NT2/D1 (cell line): Measurements from ENCODE around the gene MARK3.

Experiments used
- SUZ12 ChIP-seq: IDR thresholded peaks from 2 replicates; pipeline ENCODE4 v1.6.1; 2011; ENCODE audit not compliant: insufficient read length, insufficient read depth; ENCODE audit errors: extremely low read depth
- YY1 ChIP-seq: IDR thresholded peaks from 2 replicates; pipeline ENCODE4 v1.6.1; 2011; ENCODE audit not compliant: insufficient read length, insufficient read depth

DNA sequence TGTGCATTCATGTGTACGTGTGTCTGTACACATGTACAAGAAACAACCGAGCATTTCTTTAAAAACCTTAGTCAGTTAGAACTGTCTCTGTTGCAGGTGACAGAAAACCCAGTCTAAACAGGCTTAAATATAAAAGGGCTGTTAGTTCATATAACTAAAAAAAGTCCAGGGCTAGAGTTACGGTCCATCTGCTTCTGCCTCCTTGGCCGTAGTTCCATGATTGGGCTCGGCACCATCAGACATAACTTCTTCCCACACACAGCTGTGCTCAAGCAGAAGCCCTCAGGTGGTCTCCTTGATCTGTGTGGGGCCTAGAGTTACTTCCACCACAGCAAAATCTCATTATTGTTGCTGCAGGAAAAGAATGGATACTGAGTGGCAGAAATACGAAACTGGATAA is 102.9 kb downstream of the MARK3 start:
- TF ChIP-seq YY1 (no peak), SUZ12 (no peak)
